HG03575 (cell line): ENCODE data around the gene CHRNB1.
"Not testable (repeated sequence)": the region's sequence is repeated elsewhere in the genome, so short reads cannot be mapped to it uniquely, and the experiment has no call there.

Source experiments
- ATAC-seq: cut with Tn5 transposase; IDR thresholded peaks from one replicate; pipeline ENCODE4 v1.9.1; 2021; ENCODE audit not compliant: unreplicated experiment, insufficient number of reproducible peaks, low FRiP score; ENCODE audit errors: extremely low read depth

Gene CHRNB1

GRCh38 chr17:7462474-7463371, 17.9 kb downstream of the CHRNB1 start:
- ATAC-seq = no peak

GRCh38 chr17:7463372-7463846, 18.5 kb downstream of the CHRNB1 start:
- ATAC-seq = no peak

DNA sequence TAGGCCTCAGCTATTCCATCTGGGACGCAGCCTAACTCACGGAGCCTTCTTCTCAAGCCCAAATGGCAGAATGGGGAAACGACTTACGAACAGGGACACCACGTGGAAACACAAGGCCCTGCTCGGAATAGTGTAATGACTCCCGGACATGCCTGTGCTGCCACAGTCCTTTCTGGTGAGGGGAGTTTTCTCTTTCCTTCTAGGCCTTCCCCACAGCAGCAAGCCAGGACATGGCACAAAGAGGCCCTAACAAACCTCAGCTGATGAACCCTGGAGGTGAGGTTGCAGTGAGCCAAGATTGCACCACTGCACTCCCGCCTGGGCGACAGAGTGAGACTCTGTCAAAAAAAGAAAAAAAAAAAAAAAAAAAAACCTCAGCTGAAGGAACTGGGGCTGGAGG, 19.2 kb downstream of the CHRNB1 start:
- no peak for ATAC-seq

DNA sequence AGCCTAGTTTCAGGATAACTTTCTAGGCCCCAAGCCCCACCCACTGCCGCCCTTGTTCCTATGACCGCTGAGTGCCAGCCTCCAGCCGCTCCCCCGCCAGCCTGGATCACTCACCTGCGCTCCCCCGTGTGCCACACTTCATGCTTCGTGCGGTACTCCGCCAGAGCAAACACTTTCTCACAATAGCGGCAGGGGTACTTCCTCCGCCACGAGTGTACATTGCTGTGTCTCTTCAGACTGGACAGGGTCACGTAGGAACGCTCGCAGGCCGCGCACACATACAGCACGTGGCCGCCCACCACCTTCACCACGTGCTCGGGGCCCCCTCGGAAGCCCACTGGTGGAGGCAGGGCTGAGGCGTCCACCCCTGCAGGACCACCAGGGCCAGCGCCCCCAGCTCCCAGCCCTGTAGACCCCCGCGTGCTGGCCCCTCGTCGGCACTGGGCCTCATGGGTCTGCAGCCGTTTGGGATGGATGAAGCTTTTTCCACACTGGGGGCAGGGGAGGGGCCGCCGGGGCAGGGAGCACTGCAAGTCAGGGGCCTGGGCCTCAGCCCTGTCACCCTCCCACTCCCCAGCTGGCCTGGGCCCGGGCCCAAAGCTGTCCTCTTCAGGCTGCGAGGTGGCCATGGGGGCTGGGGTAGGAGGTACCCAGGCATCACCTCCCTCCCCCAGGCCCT, 20.9 kb downstream of the CHRNB1 start:
- no peak for ATAC-seq

DNA sequence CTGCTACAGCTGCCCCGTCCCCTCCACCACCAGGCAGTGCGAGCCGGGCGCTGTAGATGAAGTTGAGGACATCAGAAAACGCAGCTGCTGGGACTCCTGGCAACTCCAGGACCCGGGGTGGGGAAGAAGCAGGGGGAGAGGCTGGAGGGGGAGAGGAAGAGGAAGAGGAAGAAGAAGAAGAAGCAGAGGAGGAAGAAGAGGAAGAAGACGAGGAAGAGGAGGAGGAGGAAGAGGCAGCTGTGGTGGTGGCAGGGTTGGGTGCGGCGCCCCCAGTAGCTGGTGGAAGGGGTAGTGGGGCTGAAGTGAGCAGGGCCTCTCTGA, 21.4 kb downstream of the CHRNB1 start:
- no peak for ATAC-seq

- no peak for ATAC-seq
These were observed 21.9 kb downstream of the CHRNB1 start for GRCh38 chr17:7466639-7467341.

DNA sequence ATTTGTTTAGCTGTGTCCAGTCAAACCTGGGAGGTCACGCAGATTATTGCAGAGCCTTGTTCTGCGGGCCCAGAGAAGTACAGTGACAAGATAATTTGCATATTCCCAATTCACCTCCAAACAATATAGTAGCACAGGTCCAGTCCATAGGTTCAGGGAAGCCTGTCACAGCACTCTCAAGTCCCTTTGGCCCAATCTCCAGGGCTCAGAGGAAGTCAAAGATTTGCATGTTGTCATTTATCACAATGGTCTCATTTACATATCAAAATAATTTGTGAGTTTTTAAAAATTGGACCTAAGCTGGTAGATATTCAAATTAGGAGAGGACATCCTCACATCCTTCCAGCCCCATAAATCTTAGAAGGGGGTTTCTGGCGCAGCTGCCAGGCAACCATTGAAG, 22.6 kb downstream of the CHRNB1 start:
- no peak for ATAC-seq

- no peak for ATAC-seq
These were observed 23.4 kb downstream of the CHRNB1 start for GRCh38 chr17:7468290-7468689.

- no peak for ATAC-seq
These were observed 24.0 kb downstream of the CHRNB1 start for GRCh38 chr17:7468804-7469389.

DNA sequence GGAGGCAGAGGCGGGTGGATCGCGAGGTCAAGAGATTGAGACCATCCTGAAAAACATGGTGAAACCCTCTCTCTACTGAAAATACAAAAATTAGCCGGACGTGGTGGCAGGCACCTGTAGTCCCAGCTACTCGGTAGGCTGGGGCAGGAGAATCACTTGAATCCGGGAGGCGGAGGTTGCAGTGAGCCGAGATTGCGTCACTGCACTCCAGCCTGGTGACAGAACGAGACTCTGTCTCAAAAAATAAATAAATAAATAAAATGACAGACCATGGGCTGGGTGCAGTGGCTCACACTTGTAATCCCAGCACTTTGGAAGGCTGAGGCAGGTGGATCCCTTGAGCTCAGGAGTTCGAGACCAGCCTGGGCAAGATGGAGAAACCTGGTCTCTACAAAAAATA, 25.0 kb downstream of the CHRNB1 start:
- not testable (repeated sequence) for ATAC-seq

DNA sequence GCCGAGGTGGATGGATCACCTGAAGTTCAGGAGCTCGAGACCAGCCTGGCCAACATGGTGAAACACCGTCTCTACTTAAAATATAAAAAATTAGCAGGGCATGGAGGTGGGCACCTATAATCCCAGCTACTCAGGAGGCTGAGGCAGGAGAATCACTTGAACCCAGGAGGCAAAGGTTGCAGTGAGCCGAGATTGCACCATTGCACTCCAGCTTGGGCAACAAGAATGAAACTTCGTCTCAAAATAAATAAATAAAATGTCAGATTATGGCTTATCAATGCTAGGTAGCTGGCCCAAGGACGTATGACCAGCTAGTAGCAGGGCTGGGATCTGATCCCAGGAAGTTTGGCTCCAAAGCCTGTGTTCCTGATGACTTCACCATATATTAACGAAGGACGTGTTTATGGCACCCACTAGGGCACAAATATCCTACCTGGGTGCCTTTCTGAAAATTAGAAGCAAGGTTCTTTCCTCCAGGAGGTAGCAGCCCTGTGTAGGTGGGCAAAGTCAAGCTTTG, 25.7 kb downstream of the CHRNB1 start:
- not testable (repeated sequence) for ATAC-seq

DNA sequence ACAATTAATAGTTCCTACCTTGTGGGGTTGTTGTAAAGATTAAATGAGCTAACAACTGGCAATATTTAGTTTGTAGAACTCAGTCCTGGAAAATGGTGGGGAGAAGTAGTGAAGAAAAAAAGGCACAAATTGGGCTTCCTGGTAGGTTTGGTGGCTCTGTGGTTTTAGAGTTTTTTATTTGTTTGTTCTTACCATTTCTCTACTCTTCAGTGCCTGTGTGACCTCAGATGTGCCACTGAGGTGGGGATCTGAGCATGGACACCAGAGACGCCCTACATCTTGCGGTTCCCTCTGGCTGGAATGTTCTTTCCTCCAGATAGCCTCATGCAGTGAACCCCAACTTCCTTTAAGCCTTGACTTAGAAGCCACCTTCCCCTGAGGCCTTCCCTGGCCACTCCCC, 26.9 kb downstream of the CHRNB1 start:
- ATAC-seq = no peak

DNA sequence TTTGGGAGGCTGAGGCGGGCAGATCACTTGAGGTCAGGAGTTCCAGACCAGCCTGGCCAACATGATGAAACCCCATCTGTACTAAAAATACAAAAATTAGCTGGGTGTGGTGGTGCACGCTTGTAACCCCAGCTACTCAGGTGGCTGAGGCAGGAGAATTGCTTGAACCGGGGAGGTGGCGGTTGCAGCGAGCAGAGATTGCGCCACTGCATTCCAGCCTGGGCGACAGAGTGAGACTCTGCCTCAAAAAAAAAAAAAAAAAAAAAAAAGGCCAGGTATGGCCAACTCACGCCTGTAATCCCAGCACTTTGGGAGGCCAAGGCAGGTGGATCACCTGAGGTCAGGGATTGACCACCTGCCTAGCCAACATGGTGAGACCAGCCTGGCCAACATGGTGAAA, 29.9 kb downstream of the CHRNB1 start:
- ATAC-seq = not testable (repeated sequence)

DNA sequence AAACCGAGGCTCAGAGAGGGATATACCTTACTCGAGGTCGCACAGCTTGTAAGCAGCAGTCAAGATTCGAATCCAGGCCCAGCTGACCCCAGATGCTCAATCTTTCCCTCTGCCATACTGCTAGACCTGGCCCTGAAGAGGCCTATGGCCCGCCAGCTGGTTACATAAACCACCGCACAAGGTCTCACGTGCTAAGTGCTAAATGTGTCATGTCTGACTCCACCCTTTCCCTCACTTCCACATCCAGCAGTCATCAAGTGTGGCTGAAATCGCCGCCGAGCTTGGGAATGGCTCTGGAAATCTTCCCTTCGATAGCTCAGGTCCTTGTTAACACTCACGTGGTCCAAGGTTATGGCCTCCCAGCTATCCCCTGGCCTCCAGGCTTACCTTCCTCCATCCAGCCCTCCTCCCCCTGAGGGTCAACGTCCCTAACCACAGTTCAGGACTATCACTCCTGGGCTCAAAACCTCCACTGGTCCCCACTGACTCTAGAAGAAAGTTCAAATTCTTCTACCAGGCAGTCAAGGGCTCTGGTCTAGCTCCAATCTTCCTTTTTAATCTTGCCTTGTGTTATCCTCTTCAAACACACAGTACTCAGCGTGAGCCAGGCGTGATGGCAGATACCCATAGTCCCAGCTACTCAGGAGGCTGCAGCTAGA, 31.0 kb downstream of the CHRNB1 start:
- no peak for ATAC-seq

DNA sequence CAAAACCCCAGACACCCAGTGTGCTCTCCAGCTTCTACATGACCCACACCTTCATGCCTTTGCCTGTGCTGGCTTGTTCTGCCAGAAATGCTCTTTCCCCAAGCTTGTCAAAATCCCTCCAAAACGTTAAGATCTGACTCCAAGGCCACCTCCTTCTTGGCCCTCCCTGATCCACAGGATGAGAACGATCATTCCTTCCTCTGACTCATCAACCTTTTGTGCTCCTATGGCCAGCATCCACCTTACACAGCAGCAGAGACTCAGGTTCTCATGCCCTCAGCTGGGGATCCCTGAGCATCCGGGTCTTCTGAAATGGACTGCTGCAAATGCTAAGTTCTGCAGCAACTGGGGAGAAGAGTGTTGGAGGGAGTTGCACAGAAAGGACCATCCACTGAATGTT, 31.6 kb downstream of the CHRNB1 start:
- ATAC-seq = no peak

DNA sequence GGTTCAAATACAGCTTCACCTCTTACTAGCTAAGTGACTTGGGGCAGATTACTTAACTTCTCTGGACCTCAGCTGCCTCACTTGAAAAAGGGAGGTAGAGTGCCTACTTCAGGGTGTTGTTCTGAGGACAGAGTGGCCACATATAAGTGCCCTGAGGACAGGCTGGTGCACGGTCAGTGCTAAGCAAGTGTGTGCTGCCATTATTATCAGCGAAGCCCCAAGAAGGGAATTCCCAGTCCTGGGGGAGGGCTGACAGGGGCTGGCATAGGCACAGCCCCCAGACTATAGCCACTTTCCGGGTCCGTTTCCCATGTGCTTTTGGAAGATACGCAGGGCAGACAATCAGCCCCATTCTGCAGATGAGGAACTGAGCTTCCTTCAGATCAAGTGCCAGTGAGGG, 32.1 kb downstream of the CHRNB1 start:
- no peak for ATAC-seq

DNA sequence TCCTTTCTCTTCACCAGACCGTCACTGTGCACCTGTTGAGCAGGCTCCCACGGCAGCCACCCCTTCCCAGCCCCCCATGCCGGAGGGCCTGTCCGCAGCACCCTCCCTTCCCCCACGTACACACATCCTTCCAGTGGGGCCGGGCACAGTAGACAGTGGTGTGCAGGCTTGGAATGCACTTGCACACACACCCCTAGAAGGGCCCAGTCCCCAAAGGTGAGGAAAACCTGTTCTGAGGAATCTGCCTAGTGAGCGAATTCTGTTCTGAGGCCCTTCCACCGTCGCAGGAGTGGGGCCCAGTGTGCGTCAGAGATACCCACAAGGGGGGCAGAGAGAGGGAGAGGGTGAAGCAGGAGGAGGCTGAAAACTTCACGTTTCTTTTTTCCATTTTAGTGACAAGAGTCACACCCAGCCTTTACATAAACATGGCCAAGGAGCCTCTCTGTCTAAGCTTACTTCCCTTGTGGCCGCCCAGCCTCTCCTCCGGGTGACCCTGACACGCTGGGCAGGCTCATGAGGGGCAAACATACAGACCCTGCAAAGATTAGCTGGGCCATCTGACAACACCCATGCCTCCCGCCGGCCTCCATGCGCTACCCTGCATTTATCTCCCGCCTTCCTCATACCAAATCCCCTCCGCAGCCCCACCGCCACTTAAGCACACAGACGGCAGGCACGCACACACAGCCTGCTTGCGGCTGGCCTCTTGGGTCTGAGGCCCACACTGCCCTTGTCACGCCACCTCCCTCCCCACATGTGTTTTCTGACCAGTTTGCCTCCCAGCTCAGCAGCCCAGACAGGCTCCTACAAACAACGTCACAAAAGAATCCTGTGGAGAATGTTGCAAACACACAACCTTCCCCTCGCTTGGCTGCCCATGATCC, 32.8 kb downstream of the CHRNB1 start:
- ATAC-seq = no peak
